ENCODE measurements around the gene ZBTB25. TPM values are rescaled to one million over a fixed set of nuclear protein-coding genes. Genes with fewer than 3 reads are reported as not detected.

ZBTB25 gene
- total and polyA plus RNA-seq, 12 donors = 4.4 to 17.2 (median 11.0) TPM

DNA sequence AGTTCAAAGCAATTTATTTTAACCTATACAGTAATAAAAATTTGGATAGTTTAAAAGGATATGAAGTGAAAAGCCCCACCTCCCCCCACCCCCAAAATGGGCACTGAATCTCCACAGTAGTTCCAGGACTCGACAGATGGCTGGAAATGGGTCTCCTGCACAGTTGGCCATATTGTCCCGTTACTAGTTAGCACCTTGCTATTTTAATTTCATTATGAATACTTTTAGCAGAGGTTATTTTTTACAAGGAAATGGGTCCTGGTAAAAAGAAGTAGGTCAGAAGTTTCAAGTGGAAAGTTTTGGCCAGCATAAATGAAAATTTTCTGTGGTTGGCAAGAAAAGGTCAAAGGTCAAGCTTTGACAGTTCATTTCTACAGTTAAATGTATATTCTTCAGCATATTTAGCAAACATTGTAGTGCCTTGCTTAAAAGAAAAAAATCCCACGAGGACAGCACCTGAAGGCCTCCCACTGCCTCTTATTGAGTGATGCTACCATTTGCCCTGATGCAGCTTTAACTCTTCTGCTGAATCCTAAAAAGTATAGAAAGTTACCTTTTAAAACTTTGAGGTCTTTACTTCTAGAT lies 87.2 kb downstream of the ZBTB25 start:
- TF ChIP-seq POLR2A (IDR thresholded peaks at IDR 0.05) = no peak
- TF ChIP-seq, protein P1, sequence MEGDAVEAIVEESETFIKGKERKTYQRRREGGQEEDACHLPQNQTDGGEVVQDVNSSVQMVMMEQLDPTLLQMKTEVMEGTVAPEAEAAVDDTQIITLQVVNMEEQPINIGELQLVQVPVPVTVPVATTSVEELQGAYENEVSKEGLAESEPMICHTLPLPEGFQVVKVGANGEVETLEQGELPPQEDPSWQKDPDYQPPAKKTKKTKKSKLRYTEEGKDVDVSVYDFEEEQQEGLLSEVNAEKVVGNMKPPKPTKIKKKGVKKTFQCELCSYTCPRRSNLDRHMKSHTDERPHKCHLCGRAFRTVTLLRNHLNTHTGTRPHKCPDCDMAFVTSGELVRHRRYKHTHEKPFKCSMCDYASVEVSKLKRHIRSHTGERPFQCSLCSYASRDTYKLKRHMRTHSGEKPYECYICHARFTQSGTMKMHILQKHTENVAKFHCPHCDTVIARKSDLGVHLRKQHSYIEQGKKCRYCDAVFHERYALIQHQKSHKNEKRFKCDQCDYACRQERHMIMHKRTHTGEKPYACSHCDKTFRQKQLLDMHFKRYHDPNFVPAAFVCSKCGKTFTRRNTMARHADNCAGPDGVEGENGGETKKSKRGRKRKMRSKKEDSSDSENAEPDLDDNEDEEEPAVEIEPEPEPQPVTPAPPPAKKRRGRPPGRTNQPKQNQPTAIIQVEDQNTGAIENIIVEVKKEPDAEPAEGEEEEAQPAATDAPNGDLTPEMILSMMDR (IDR thresholded peaks at IDR 0.05) = no peak
- Histone ChIP-seq H3K4me3 (no peak overlapping the region), H3K27me3 (no peaks in the 10 kb centered on the region), H3K9me3 (replicated peaks in 1 of 3) (no peaks in the 10 kb centered on the region), H3K4me1 (replicated peaks in 1 of 2) (peaks cover 0 to 3% of the 10 kb centered on the region in 2 donors), H3K36me3 (replicated peaks in 1 of 2) (peaks cover 0 to 26% of the 10 kb centered on the region in 2 donors), H3K27ac (no peak overlapping the region)
- WGBS, 4 donors = 85 to 97% (median 90%) methylated on average over 3 of the region's 3 CpGs
- no peak for DNase-seq
- intact Hi-C loops (cut with DNase I) = no loop called here

DNA sequence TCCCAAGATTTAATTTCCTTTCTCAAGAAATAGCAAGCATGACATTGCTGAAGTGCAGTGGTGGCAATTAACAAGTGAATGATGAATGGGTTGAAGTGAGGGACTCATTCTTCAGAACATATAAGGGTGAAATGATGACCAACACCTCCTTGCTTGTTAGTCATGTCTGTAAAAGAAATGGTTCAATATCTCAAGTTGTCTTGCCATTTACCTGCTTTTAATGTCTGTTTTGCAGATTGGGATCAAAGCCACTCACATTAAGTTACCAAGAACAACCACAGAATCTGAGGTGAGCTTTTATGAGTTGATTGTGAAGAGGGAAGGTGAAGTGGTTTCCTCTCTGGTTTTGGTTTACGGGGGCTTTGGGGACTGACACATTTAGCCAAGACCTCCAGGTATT lies 91.4 kb downstream of the ZBTB25 start:
- Histone ChIP-seq H3K27me3 (no peaks in the 10 kb centered on the region), H3K36me3 (replicated peaks in 1 of 2) (peaks cover 0 to 10% of the 10 kb centered on the region in 2 donors), H3K4me1 (replicated peaks in 1 of 2) (peaks cover 0 to 3% of the 10 kb centered on the region in 2 donors), H3K4me3 (no peak overlapping the region), H3K27ac (no peak overlapping the region), H3K9me3 (replicated peaks in 1 of 3) (no peaks in the 10 kb centered on the region)
- intact Hi-C loops (cut with DNase I) = no loop called here
- DNase-seq = no peak
- TF ChIP-seq, protein P1 (IDR thresholded peaks at IDR 0.05) = no peak
- no peak for TF ChIP-seq POLR2A (IDR thresholded peaks at IDR 0.05)
- WGBS, 4 donors = 93 to 100% (median 100%) methylated on average over 1 of the region's 1 CpG

DNA sequence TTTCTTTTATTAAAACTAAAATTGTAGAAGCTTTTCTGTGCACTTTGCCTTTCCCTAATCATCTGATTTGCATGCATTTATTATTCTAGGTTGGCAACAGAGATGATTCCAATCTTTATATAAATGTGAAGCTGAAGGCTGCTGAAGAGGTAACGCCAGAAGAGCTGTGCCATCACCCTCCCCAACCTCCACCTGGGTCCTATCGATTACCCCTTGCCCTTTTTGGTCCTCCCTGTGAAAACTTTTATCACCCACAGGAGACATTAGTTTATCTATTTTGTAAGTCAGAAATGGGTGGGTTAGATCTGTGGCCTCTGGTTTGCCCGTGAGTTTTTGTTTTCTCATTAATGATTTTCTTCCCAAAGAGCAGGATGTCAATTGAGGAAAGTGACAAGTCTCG lies 92.6 kb downstream of the ZBTB25 start:
- H3K4me3 ChIP-seq = no peak overlapping the region
- 95 to 99% (median 97%) methylated on average over 4 of the region's 4 CpGs for WGBS, 4 donors
- H3K27me3 ChIP-seq = no peaks in the 10 kb centered on the region
- TF ChIP-seq POLR2A (IDR thresholded peaks at IDR 0.05) = no peak
- TF ChIP-seq, protein P1 (IDR thresholded peaks at IDR 0.05) = no peak
- H3K27ac ChIP-seq = no peak overlapping the region
- DNase-seq = no peak
- peaks cover 0 to 4% of the 10 kb centered on the region in 2 donors for H3K36me3 ChIP-seq (replicated peaks in 1 of 2)
- no peaks in the 10 kb centered on the region for H3K4me1 ChIP-seq (replicated peaks in 1 of 2)
- no peaks in the 10 kb centered on the region for H3K9me3 ChIP-seq (replicated peaks in 1 of 3)
- intact Hi-C loops (cut with DNase I) = no loop called here

DNA sequence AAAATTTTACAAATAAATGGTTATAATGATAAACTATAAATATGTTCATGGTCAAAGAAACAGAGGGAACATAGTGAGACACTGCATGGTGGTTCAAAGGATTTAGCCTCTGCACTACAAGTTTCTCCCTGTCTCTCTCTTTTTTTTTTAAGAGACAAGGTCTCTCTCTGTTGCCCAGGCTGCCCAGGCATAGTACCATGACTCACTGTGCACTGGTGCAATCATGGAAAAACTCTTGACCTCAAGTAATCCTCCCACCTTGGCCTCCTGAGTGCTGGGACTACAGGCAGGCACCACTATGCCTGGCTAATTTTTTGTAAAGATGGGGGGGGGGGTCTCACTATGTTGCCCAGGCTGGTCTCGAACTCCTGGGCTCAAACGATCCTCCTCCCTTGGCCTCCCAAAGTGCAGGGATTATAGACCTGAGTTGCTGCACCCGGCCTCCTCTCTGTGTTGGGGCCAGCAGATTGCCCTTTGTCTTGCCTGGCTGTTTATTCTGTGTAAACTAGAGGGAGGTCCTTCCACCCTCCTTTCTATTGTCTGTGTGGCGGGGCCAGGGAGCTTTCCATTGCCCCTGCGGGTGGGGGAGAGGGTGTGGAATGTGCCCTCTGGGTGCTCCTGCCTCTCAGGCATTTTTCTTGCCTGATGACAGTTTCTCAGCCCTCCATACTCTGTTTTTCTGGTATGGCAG lies 93.4 kb downstream of the ZBTB25 start:
- Histone ChIP-seq H3K36me3 (replicated peaks in 1 of 2) (no peaks in the 10 kb centered on the region), H3K9me3 (replicated peaks in 1 of 3) (no peaks in the 10 kb centered on the region), H3K27me3 (no peaks in the 10 kb centered on the region), H3K4me1 (replicated peaks in 1 of 2) (no peaks in the 10 kb centered on the region), H3K4me3 (no peak overlapping the region), H3K27ac (no peak overlapping the region)
- TF ChIP-seq, protein P1 (IDR thresholded peaks at IDR 0.05) = no peak
- no peak for TF ChIP-seq POLR2A (IDR thresholded peaks at IDR 0.05)
- peak in 5 of 7 donors; percentile 31 to 51 (median 37) for DNase-seq
- WGBS, 4 donors = 85 to 90% (median 87%) methylated on average over 5 of the region's 5 CpGs
- intact Hi-C loops (cut with DNase I) = no loop called here

All from adrenal gland (tissue), 12 donors.